ENCODE data around the gene LGALS3BP. TPM values are rescaled to one million over a fixed set of nuclear protein-coding genes. Genes with fewer than 3 reads are reported as not detected.
"Not testable (repeated sequence)": the region's sequence is repeated elsewhere in the genome, so short reads cannot be mapped to it uniquely, and the experiment has no call there.

Gene LGALS3BP
- total RNA-seq, 1 donor from 2014 or later, result 78.5 TPM

- H3K9me3 Mint-ChIP-seq, result no peaks in the 10 kb centered on the region
- intact Hi-C loops (cut with micrococcal nuclease), result no loop called here
- DNase-seq (ENCODE audit: low spot score), result no peak
- peaks cover 4% of the 10 kb centered on the region for H3K4me1 Mint-ChIP-seq (ENCODE audit: low read depth)
- H3K4me3 Mint-ChIP-seq, result no peak overlapping the region
- H3K27ac Mint-ChIP-seq, result no peak overlapping the region
- peaks cover under 1% of the 10 kb centered on the region for H3K27me3 Mint-ChIP-seq (ENCODE audit: insufficient read depth)
- H3K36me3 Mint-ChIP-seq (ENCODE audit: low read depth), result peaks cover 4% of the 10 kb centered on the region
These were observed 13.5 kb downstream of the LGALS3BP start for GRCh38 chr17:78966123-78966813.

- Mint-ChIP-seq H3K27ac (no peak overlapping the region), H3K4me1 (ENCODE audit: low read depth) (no peaks in the 10 kb centered on the region), H3K4me3 (no peak overlapping the region), H3K9me3 (no peaks in the 10 kb centered on the region), H3K27me3 (ENCODE audit: insufficient read depth) (no peaks in the 10 kb centered on the region), H3K36me3 (ENCODE audit: low read depth) (no peaks in the 10 kb centered on the region)
- intact Hi-C loops (cut with micrococcal nuclease), result no loop called here
- no peak for DNase-seq (ENCODE audit: low spot score)
These were observed 14.2 kb downstream of the LGALS3BP start for GRCh38 chr17:78965491-78965924.

- no peak overlapping the region for H3K4me3 Mint-ChIP-seq
- peaks cover 2% of the 10 kb centered on the region for H3K27me3 Mint-ChIP-seq (ENCODE audit: insufficient read depth)
- H3K36me3 Mint-ChIP-seq (ENCODE audit: low read depth), result no peaks in the 10 kb centered on the region
- intact Hi-C loops (cut with micrococcal nuclease), result no loop called here
- H3K9me3 Mint-ChIP-seq, result no peaks in the 10 kb centered on the region
- no peak for DNase-seq (ENCODE audit: low spot score)
- no peaks in the 10 kb centered on the region for H3K4me1 Mint-ChIP-seq (ENCODE audit: low read depth)
- H3K27ac Mint-ChIP-seq, result no peak overlapping the region
These were observed 16.3 kb downstream of the LGALS3BP start for GRCh38 chr17:78963378-78963777.

- H3K9me3 Mint-ChIP-seq; H3K4me3 Mint-ChIP-seq; H3K4me1 Mint-ChIP-seq (ENCODE audit: low read depth); DNase-seq (ENCODE audit: low spot score); intact Hi-C loops (cut with micrococcal nuclease); H3K36me3 Mint-ChIP-seq (ENCODE audit: low read depth); H3K27ac Mint-ChIP-seq; H3K27me3 Mint-ChIP-seq (ENCODE audit: insufficient read depth): not testable (repeated sequence)
These were observed 16.8 kb downstream of the LGALS3BP start for GRCh38 chr17:78962984-78963348.

GRCh38 chr17:78962345-78962983, 17.3 kb downstream of the LGALS3BP start:
- Mint-ChIP-seq H3K36me3 (ENCODE audit: low read depth) (no peaks in the 10 kb centered on the region), H3K9me3 (no peaks in the 10 kb centered on the region), H3K4me3 (no peak overlapping the region), H3K4me1 (ENCODE audit: low read depth) (no peaks in the 10 kb centered on the region), H3K27me3 (ENCODE audit: insufficient read depth) (peaks cover 2% of the 10 kb centered on the region), H3K27ac (no peak overlapping the region)
- no peak for DNase-seq (ENCODE audit: low spot score)
- intact Hi-C loops (cut with micrococcal nuclease), result no loop called here

GRCh38 chr17:78961571-78961970, 18.2 kb downstream of the LGALS3BP start:
- no peak overlapping the region for H3K27ac Mint-ChIP-seq
- intact Hi-C loops (cut with micrococcal nuclease), result no loop called here
- no peaks in the 10 kb centered on the region for H3K9me3 Mint-ChIP-seq
- H3K36me3 Mint-ChIP-seq (ENCODE audit: low read depth), result no peaks in the 10 kb centered on the region
- no peaks in the 10 kb centered on the region for H3K4me1 Mint-ChIP-seq (ENCODE audit: low read depth)
- DNase-seq (ENCODE audit: low spot score), result no peak
- H3K4me3 Mint-ChIP-seq, result no peak overlapping the region
- peaks cover 2% of the 10 kb centered on the region for H3K27me3 Mint-ChIP-seq (ENCODE audit: insufficient read depth)

GRCh38 chr17:78960928-78961327, 18.8 kb downstream of the LGALS3BP start:
- Mint-ChIP-seq H3K36me3 (ENCODE audit: low read depth) (no peaks in the 10 kb centered on the region), H3K9me3 (no peaks in the 10 kb centered on the region), H3K27ac (no peak overlapping the region), H3K4me1 (ENCODE audit: low read depth) (no peaks in the 10 kb centered on the region), H3K27me3 (ENCODE audit: insufficient read depth) (peaks cover 2% of the 10 kb centered on the region), H3K4me3 (no peak overlapping the region)
- no peak for DNase-seq (ENCODE audit: low spot score)
- intact Hi-C loops (cut with micrococcal nuclease), result no loop called here

- DNase-seq (ENCODE audit: low spot score), result no peak
- Mint-ChIP-seq H3K4me3 (no peak overlapping the region), H3K4me1 (ENCODE audit: low read depth) (no peaks in the 10 kb centered on the region), H3K27ac (no peak overlapping the region), H3K36me3 (ENCODE audit: low read depth) (no peaks in the 10 kb centered on the region), H3K9me3 (no peaks in the 10 kb centered on the region), H3K27me3 (ENCODE audit: insufficient read depth) (peaks cover 2% of the 10 kb centered on the region)
- intact Hi-C loops (cut with micrococcal nuclease), result no loop called here
These were observed 19.9 kb downstream of the LGALS3BP start for GRCh38 chr17:78959803-78960202.

GRCh38 chr17:78958641-78959127, 21.0 kb downstream of the LGALS3BP start:
- Mint-ChIP-seq H3K4me3 (no peak overlapping the region), H3K9me3 (no peaks in the 10 kb centered on the region), H3K4me1 (ENCODE audit: low read depth) (no peaks in the 10 kb centered on the region), H3K36me3 (ENCODE audit: low read depth) (no peaks in the 10 kb centered on the region), H3K27me3 (ENCODE audit: insufficient read depth) (peaks cover 2% of the 10 kb centered on the region), H3K27ac (no peak overlapping the region)
- DNase-seq (ENCODE audit: low spot score), result no peak
- intact Hi-C loops (cut with micrococcal nuclease), result no loop called here

- Mint-ChIP-seq H3K36me3 (ENCODE audit: low read depth) (no peaks in the 10 kb centered on the region), H3K4me1 (ENCODE audit: low read depth) (no peaks in the 10 kb centered on the region), H3K27me3 (ENCODE audit: insufficient read depth) (peaks cover 2% of the 10 kb centered on the region), H3K9me3 (no peaks in the 10 kb centered on the region), H3K27ac (no peak overlapping the region), H3K4me3 (no peak overlapping the region)
- DNase-seq (ENCODE audit: low spot score), result no peak
- intact Hi-C loops (cut with micrococcal nuclease), result no loop called here
These were observed 22.6 kb downstream of the LGALS3BP start for GRCh38 chr17:78957128-78957527.

GRCh38 chr17:78956254-78956653, 23.5 kb downstream of the LGALS3BP start:
- DNase-seq (ENCODE audit: low spot score), result no peak
- no peak overlapping the region for H3K4me3 Mint-ChIP-seq

GRCh38 chr17:78954684-78955083, 25.0 kb downstream of the LGALS3BP start:
- no peak for DNase-seq (ENCODE audit: low spot score)
- H3K4me3 Mint-ChIP-seq, result no peak overlapping the region
- H3K36me3 Mint-ChIP-seq (ENCODE audit: low read depth), result no peaks in the 10 kb centered on the region
- intact Hi-C loops (cut with micrococcal nuclease), result no loop called here
- no peaks in the 10 kb centered on the region for H3K4me1 Mint-ChIP-seq (ENCODE audit: low read depth)
- peaks cover 18% of the 10 kb centered on the region for H3K9me3 Mint-ChIP-seq
- H3K27me3 Mint-ChIP-seq (ENCODE audit: insufficient read depth), result peaks cover 2% of the 10 kb centered on the region
- H3K27ac Mint-ChIP-seq, result no peak overlapping the region

More at GRCh38 chr17:78956254-78956653, 23.5 kb downstream of the LGALS3BP start:
- Mint-ChIP-seq H3K36me3 (ENCODE audit: low read depth) (no peaks in the 10 kb centered on the region), H3K27me3 (ENCODE audit: insufficient read depth) (peaks cover 2% of the 10 kb centered on the region), H3K27ac (no peak overlapping the region), H3K4me1 (ENCODE audit: low read depth) (no peaks in the 10 kb centered on the region), H3K9me3 (peaks cover 3% of the 10 kb centered on the region)
- intact Hi-C loops (cut with micrococcal nuclease), result no loop called here

Data from activated T-helper 1 cell treated with anti-CD3 and anti-CD28 coated beads, Interleukin-12 subunit alpha, Interleukin-12 subunit beta, Interleukin-2, Interleukin-4 antibody, amounts not matched to agents 30 ng/mL and 10 ng/mL and 1 ng/mL, durations not matched to agents 14 hours and 24 hours and 36 hours (primary cell).